K562 (cell line): ENCODE results near the gene CNTN4. TPM values are rescaled to one million over a fixed set of nuclear protein-coding genes. Genes with fewer than 3 reads are reported as not detected.

Experiments
- ATAC-seq: fragments of 200-7000 bp; cut with Tn5 transposase; 3 replicates; pipeline ENCODE4 v1.9.1; 2020; ENCODE audit warnings: moderate library complexity
- BruUV-seq: library from RNA; stranded (reverse); fragments of 400-500 nt; replicated peaks from 2 replicates; lab custom pipeline; 2021; lab: Mats Ljungman, UMichigan
- CTCF ChIA-PET: fragments of 300-600 bp; formaldehyde crosslinking; extraction: SDS; loops from one replicate; lab custom pipeline; 2021; ENCODE audit warnings: low intra/inter-chr PET ratio; lab: Yijun Ruan, JAX
- POLR2A ChIA-PET: fragments of 300-600, 350-650 bp; sonication (Branson Sonifier 250); formaldehyde crosslinking; extraction: SDS; loops from one replicate; lab custom pipeline; 2021; ENCODE audit warnings: antibody characterized with exemption, inconsistent platforms; lab: Yijun Ruan, JAX
- DNase-seq, 4 experiments: peaks; one replicate each; pipeline versions ENCODE4 v3.0.0 to v3.0.0-alpha.2; 2011 to 2018; ENCODE audit warnings: low spot score in 3 of 4, mixed read lengths in 3 of 4; ENCODE audit errors: extremely low read depth in 1 of 4
- FAIRE-seq: peaks from 2 replicates; lab custom pipeline; 2011; peaks lifted over from hg19 to GRCh38; lab: Jason Lieb, UNC
- H2AFZ ChIP-seq: 2 replicates; pipeline ENCODE4 v1.6.0; 2011; ENCODE audit warnings: low read depth, low read length, control low read depth, inconsistent platforms
- H3K27ac ChIP-seq: fragments of 200-600 bp; 3 replicates; pipeline ENCODE4 v1.8.0; 2011; ENCODE audit warnings: low read depth, mild to moderate bottlenecking, control low read depth, inconsistent platforms, low read length, moderate library complexity, mixed read lengths; ENCODE audit errors: extremely low read depth
- H3K27me3 ChIP-seq, 2 experiments: fragments of 300-600 bp in 1 of 2; 2 replicates in 1 of 2; 3 replicates in 1 of 2; pipeline versions ENCODE4 v1.6.0 to v1.8.0; 2011; ENCODE audit warnings: inconsistent platforms in 2 of 2, low read length in 2 of 2, mild to moderate bottlenecking in 1 of 2, mixed read lengths in 1 of 2, moderate library complexity in 1 of 2; ENCODE audit not compliant: control insufficient read depth in 2 of 2, insufficient read depth in 2 of 2
- H3K36me3 ChIP-seq: fragments of 300-600 bp; 3 replicates; pipeline ENCODE4 v1.8.0; 2011; ENCODE audit warnings: mild to moderate bottlenecking, low read length, inconsistent platforms; ENCODE audit not compliant: control insufficient read depth, insufficient read depth
- H3K4me1 ChIP-seq, 2 experiments: fragments of 200-600 bp in 1 of 2; replicated peaks in 1 of 2; 2 replicates in 1 of 2; 3 replicates in 1 of 2; pipeline versions ENCODE4 v1.5.1 to v1.8.0; 2011; ENCODE audit warnings: inconsistent platforms in 2 of 2, low read length in 2 of 2, mild to moderate bottlenecking in 1 of 2, mixed read lengths in 1 of 2, moderate library complexity in 1 of 2; ENCODE audit not compliant: control insufficient read depth in 2 of 2, insufficient read depth in 2 of 2
- H3K4me2 ChIP-seq: 2 replicates; pipeline ENCODE4 v1.6.1; 2011; ENCODE audit warnings: low read length, control low read depth, inconsistent platforms, mixed read lengths; ENCODE audit not compliant: insufficient read depth
- H3K4me3 ChIP-seq: fragments of 200-600 bp; sonication (generic), shearing (Covaris generic); 2 replicates; pipeline ENCODE4 v1.5.1; 2016; ENCODE audit warnings: control low read depth, inconsistent platforms
- H3K79me2 ChIP-seq: fragments of 200-600 bp; 3 replicates; pipeline ENCODE4 v1.8.0; 2011; ENCODE audit warnings: low read length, inconsistent platforms; ENCODE audit not compliant: control insufficient read depth, insufficient read depth
- H3K9ac ChIP-seq, 2 experiments: 2 replicates each; pipeline versions ENCODE4 v1.6.0 to v1.6.1; 2011; ENCODE audit warnings: low read depth in 2 of 2, low read length in 2 of 2, control low read depth in 1 of 2, inconsistent platforms in 1 of 2, mild to moderate bottlenecking in 1 of 2, mixed read lengths in 1 of 2; ENCODE audit not compliant: insufficient read depth in 1 of 2
- H3K9me1 ChIP-seq: one replicate; pipeline ENCODE4 v1.6.0; 2011; ENCODE audit warnings: inconsistent platforms, mild to moderate bottlenecking, low read length, moderate library complexity; ENCODE audit not compliant: control insufficient read depth, insufficient read depth
- H3K9me3 ChIP-seq: replicated peaks from 2 replicates; pipeline ENCODE4 v1.5.1; 2011; ENCODE audit warnings: low read depth, low read length, inconsistent platforms; ENCODE audit not compliant: control insufficient read depth, insufficient read depth
- H4K20me1 ChIP-seq: replicated peaks from 2 replicates; pipeline ENCODE4 v1.6.1; 2011; ENCODE audit warnings: low read length, inconsistent platforms, mixed read lengths; ENCODE audit not compliant: control insufficient read depth, insufficient read depth
- FUS ChIP-seq: fragments of 200-400 bp; formaldehyde crosslinking; optimal IDR thresholded peaks from 2 replicates; pipeline ENCODE3; 2017; ENCODE audit warnings: low read depth, low read length
- RBM22 ChIP-seq: fragments of 200-400 bp; formaldehyde crosslinking; IDR thresholded peaks from 2 replicates; pipeline ENCODE4 v1.6.1; 2018; ENCODE audit warnings: low read length, low read depth; ENCODE audit not compliant: poor library complexity, severe bottlenecking
- ZKSCAN8 ChIP-seq: fragments of 200-800 bp; sonication (Bioruptor generic); IDR thresholded peaks from 2 replicates; pipeline ENCODE4 v1.6.1; 2016; ENCODE audit warnings: missing genetic modification characterization, missing compliant biosample characterization
- ZNF316 ChIP-seq: fragments of 450-650 bp; IDR thresholded peaks from 2 replicates; pipeline ENCODE4 v1.6.1; 2016
- ZNF41 ChIP-seq: fragments of 250-450 bp; sonication (Bioruptor Pico); conservative IDR thresholded peaks from 2 replicates; pipeline ENCODE4 v1.4.0; 2020; ENCODE audit warnings: mild to moderate bottlenecking
- ZNF655 ChIP-seq: fragments of 250-450 bp; sonication (Bioruptor Pico); IDR thresholded peaks from 2 replicates; pipeline ENCODE4 v1.5.0; 2021
- ZNF76 ChIP-seq: fragments of 250-450 bp; sonication (Bioruptor Pico); IDR thresholded peaks from 2 replicates; pipeline ENCODE4 v1.4.0; 2020; ENCODE audit warnings: mild to moderate bottlenecking, moderate library complexity, borderline replicate concordance
- WGBS: fragments of 100-300 bp; shearing (Covaris generic); methylation state at CpG from one replicate; pipeline ENCODE4 v1.1.6; 2016; ENCODE audit warnings: low coverage, mixed read lengths; ENCODE audit not compliant: insufficient coverage; ENCODE audit errors: missing lambda C conversion rate; 5-methylcytosine and 5-hydroxymethylcytosine counted together
- in situ Hi-C: fragments of 300-500 bp; cut with MboI; formaldehyde crosslinking; loops from 4 replicates; pipeline ENCODE4 v1.15.0; 2018; ENCODE audit warnings: inconsistent platforms, mixed read lengths
- intact Hi-C: fragments of 100-400 bp; cut with micrococcal nuclease; formaldehyde crosslinking; loops from 2 replicates; pipeline ENCODE4 v1.14.2; 2022
- polyA plus RNA-seq, 8 experiments: library from polyadenylated mRNA; depleted of rRNA in 4 of 8; stranded (reverse) in 5 of 8; unstranded in 3 of 8; fragments of >200 nt; fragmentation: Nextera tagmentation in 2 of 8; fragmentation: Illumina TruSeq in 1 of 8; extraction: Ambion mirVana in 2 of 8; extraction: Trizol in 1 of 8; gene quantifications; 2 replicates each; pipeline versions ENCODE4 v1.2.1 to v1.2.3, GENCODE V29; 2011 to 2014; ENCODE audit warnings: inconsistent platforms in 1 of 8, missing spikeins in 1 of 8
- total RNA-seq, 7 experiments: library from RNA; depleted of rRNA in 6 of 7; stranded (reverse); fragments of >200 nt in 6 of 7; fragmentation: Illumina TruSeq in 2 of 7; extraction: Trizol in 2 of 7; gene quantifications; 2 replicates each; pipeline versions ENCODE4 v1.2.1 to v1.2.3, GENCODE V29; 2011 to 2021; ENCODE audit warnings: low replicate concordance in 1 of 7
- TF ChIP-seq, protein P1 (sequence below): fragments of 250-450 bp; sonication (Bioruptor Pico); IDR thresholded peaks from 2 replicates; pipeline ENCODE4 v1.8.0; 2022; ENCODE audit warnings: moderate library complexity, mild to moderate bottlenecking, inconsistent platforms

The CNTN4 gene
- total and polyA plus RNA-seq, 9 of the 15 experiments (the other 6 are each of a cell fraction or from before 2014, with no cell fraction given) = not detected

- intact Hi-C loops (no loop called here), in situ Hi-C loops (no loop called here)
- H2AFZ ChIP-seq = no peak overlapping the region
- H3K9me1 ChIP-seq = no peaks in the 10 kb centered on the region
- H3K27me3 ChIP-seq = no peaks in the 10 kb centered on the region
- H3K36me3 ChIP-seq = no peaks in the 10 kb centered on the region
- H3K79me2 ChIP-seq = no peaks in the 10 kb centered on the region
- no TSS peak for BruUV-seq
- no peaks in the 10 kb centered on the region; the same call in 1 of the 2 replicates for H3K9me3 ChIP-seq
- ATAC-seq (no peak), DNase-seq (no peak), FAIRE-seq (no peak)
- H3K4me3 ChIP-seq = no peak overlapping the region
- H4K20me1 ChIP-seq = no peaks in the 10 kb centered on the region
- POLR2A ChIA-PET = no interaction called here
- H3K27ac ChIP-seq = no peak overlapping the region
- no peak overlapping the region for H3K9ac ChIP-seq
- no peaks in the 10 kb centered on the region for H3K4me1 ChIP-seq
- H3K4me2 ChIP-seq = no peak overlapping the region
- CTCF ChIA-PET = no interaction called here
- TF ChIP-seq RBM22 (no peak), ZNF41 (CRISPR knock-in tag) (no peak), ZNF655 (CRISPR knock-in tag) (no peak)
- TF ChIP-seq, all 486 proteins: peak for 0
- 4% methylated on average over 3 of the region's 3 CpGs for WGBS
Measured at GRCh38 chr3:2741516-2741915, 642.9 kb downstream of the CNTN4 start.

DNA sequence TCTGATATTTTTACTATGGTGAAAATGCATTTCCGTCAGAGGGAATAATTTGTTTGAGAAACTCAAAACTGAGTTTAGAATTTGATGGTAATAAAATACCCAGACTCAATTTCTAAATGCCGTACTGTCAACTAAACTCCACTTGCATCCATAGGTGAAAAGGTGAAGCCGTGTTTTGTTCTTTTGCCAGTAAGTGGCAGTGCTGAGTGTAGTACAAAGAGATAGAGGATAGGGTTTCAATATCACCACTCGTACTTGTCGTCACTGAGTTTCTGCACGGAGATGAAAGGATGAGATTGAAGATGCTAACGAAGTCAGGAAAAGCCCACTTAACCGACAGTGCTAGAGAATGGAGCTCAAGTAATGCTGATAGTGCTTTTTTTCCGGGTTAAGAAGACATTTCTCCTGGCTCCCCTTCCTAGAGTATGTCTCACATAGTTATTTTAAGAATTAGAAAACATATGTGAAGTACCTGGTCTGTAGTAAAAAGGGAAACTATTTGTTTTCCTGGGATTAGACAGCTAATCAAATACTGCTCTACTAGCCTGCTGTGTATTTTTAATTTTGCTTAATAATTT is 666.4 kb downstream of the CNTN4 start:
- DNase-seq (no peak), FAIRE-seq (no peak), ATAC-seq (no peak)
- no peaks in the 10 kb centered on the region for H3K9me1 ChIP-seq
- H3K4me3 ChIP-seq = no peak overlapping the region
- in situ Hi-C loops = no loop called here
- H3K9me3 ChIP-seq = no peaks in the 10 kb centered on the region
- under 1% methylated on average over 9 of the region's 9 CpGs for WGBS
- POLR2A ChIA-PET = no interaction called here
- CTCF ChIA-PET = no interaction called here
- no peaks in the 10 kb centered on the region for H3K27me3 ChIP-seq
- H3K79me2 ChIP-seq = no peaks in the 10 kb centered on the region
- H3K9ac ChIP-seq = no peak overlapping the region
- H3K36me3 ChIP-seq = no peaks in the 10 kb centered on the region
- H3K4me1 ChIP-seq = no peaks in the 10 kb centered on the region
- TF ChIP-seq ZKSCAN8 (CRISPR knock-in tag) (no peak), FUS (no peak), ZNF316 (peak; percentile 4; the same call in 1 of the 2 replicates), ZNF76 (no peak)
- TF ChIP-seq, protein P1, sequence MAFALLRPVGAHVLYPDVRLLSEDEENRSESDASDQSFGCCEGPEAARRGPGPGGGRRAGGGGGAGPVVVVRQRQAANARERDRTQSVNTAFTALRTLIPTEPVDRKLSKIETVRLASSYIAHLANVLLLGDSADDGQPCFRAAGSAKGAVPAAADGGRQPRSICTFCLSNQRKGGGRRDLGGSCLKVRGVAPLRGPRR (CRISPR knock-in tag) = no peak
- no peak overlapping the region for H3K27ac ChIP-seq
- no peaks in the 10 kb centered on the region for H4K20me1 ChIP-seq
- no peak overlapping the region for H3K4me2 ChIP-seq
- H2AFZ ChIP-seq = no peak overlapping the region
- intact Hi-C loops = no loop called here
- BruUV-seq = no TSS peak
